ENCODE data around the gene ACLY. TPM values are rescaled to one million over a fixed set of nuclear protein-coding genes. Genes with fewer than 3 reads are reported as not detected.

The ACLY gene
- total and polyA plus RNA-seq, 2 of the 13 experiments (the other 11 are each of a cell fraction or from before 2014, with no cell fraction given), result 111 to 218 TPM

DNA sequence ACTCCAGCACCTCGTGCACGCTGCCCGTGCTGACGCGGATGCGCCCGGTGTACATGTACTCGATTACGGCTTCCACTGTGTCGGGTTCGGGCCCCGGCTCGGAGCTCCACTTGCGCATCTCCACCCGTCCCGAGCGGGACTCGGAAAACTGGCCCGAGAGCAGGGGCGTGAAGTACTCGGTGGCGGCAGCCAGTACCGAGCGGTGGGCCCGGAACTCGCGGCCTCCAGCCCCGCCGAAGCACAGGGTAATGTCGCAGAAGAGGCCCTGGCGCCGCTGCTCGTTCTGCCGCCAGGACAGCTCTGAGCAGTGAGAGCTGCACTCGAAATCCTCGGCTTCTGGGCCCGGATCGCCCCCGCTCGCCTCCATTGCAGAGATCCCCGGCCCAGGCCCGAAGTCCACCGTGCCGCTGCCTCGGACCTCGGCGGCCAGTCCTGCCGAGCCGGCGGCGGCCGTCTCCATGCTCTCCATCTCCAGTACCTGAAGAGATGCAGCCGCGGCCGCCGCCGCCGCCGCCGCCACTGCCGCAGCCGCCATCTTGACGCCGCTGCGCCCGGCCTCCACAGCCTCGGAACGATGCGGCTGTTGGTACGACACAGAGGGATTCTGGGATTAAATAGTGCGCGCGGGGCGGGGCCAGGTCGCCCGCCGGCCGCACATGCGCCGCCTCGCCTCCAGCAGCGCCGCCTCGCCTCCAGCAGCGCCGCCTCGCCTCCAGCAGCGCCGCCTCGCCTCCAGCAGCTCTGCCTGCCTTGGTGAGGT is 53.7 kb downstream of the ACLY start, which contains the start of gene KLHL11 (continued):
- peak; percentile 51 for TF ChIP-seq ZNF607 (CRISPR knock-in tag; IDR thresholded peaks at IDR 0.05; ENCODE audit: borderline replicate concordance)
- TF ChIP-seq ZNF614 (CRISPR knock-in tag; IDR thresholded peaks at IDR 0.05; ENCODE audit: borderline replicate concordance), result peak; percentile 48; the same call in 1 of the 2 replicates
- TF ChIP-seq, protein P1, sequence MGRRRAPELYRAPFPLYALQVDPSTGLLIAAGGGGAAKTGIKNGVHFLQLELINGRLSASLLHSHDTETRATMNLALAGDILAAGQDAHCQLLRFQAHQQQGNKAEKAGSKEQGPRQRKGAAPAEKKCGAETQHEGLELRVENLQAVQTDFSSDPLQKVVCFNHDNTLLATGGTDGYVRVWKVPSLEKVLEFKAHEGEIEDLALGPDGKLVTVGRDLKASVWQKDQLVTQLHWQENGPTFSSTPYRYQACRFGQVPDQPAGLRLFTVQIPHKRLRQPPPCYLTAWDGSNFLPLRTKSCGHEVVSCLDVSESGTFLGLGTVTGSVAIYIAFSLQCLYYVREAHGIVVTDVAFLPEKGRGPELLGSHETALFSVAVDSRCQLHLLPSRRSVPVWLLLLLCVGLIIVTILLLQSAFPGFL (CRISPR knock-in tag; IDR thresholded peaks at IDR 0.05), result 0 out of 2 replicates have a peak, but pooled peaks have one; percentile 57
- TF ChIP-seq ZNF205 (CRISPR knock-in tag; IDR thresholded peaks at IDR 0.05), result peak; percentile 56; the same call in 1 of the 2 replicates
- peak; percentile 66; the same call in 1 of the 2 replicates for TF ChIP-seq ZKSCAN5 (CRISPR knock-in tag; IDR thresholded peaks at IDR 0.05)
- peak; percentile 62 for TF ChIP-seq NR2C2 (CRISPR knock-in tag; IDR thresholded peaks at IDR 0.05; ENCODE audit: borderline replicate concordance)
- TF ChIP-seq ZNF232 (CRISPR knock-in tag; IDR thresholded peaks at IDR 0.05; ENCODE audit: borderline replicate concordance), result 0 out of 2 replicates have a peak, but pooled peaks have one; percentile 56
- TF ChIP-seq MTF2 (CRISPR knock-in tag; IDR thresholded peaks at IDR 0.05; ENCODE audit: borderline replicate concordance), result no peak; the same call in 1 of the 2 replicates
- TF ChIP-seq, protein P2, sequence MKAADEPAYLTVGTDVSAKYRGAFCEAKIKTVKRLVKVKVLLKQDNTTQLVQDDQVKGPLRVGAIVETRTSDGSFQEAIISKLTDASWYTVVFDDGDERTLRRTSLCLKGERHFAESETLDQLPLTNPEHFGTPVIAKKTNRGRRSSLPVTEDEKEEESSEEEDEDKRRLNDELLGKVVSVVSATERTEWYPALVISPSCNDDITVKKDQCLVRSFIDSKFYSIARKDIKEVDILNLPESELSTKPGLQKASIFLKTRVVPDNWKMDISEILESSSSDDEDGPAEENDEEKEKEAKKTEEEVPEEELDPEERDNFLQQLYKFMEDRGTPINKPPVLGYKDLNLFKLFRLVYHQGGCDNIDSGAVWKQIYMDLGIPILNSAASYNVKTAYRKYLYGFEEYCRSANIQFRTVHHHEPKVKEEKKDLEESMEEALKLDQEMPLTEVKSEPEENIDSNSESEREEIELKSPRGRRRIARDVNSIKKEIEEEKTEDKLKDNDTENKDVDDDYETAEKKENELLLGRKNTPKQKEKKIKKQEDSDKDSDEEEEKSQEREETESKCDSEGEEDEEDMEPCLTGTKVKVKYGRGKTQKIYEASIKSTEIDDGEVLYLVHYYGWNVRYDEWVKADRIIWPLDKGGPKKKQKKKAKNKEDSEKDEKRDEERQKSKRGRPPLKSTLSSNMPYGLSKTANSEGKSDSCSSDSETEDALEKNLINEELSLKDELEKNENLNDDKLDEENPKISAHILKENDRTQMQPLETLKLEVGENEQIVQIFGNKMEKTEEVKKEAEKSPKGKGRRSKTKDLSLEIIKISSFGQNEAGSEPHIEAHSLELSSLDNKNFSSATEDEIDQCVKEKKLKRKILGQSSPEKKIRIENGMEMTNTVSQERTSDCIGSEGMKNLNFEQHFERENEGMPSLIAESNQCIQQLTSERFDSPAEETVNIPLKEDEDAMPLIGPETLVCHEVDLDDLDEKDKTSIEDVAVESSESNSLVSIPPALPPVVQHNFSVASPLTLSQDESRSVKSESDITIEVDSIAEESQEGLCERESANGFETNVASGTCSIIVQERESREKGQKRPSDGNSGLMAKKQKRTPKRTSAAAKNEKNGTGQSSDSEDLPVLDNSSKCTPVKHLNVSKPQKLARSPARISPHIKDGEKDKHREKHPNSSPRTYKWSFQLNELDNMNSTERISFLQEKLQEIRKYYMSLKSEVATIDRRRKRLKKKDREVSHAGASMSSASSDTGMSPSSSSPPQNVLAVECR (CRISPR knock-in tag; IDR thresholded peaks at IDR 0.05; ENCODE audit: borderline replicate concordance), result peak; percentile 95
- peak; percentile 38 for TF ChIP-seq FOXO1 (CRISPR knock-in tag; IDR thresholded peaks at IDR 0.05)
- TF ChIP-seq, protein P3, sequence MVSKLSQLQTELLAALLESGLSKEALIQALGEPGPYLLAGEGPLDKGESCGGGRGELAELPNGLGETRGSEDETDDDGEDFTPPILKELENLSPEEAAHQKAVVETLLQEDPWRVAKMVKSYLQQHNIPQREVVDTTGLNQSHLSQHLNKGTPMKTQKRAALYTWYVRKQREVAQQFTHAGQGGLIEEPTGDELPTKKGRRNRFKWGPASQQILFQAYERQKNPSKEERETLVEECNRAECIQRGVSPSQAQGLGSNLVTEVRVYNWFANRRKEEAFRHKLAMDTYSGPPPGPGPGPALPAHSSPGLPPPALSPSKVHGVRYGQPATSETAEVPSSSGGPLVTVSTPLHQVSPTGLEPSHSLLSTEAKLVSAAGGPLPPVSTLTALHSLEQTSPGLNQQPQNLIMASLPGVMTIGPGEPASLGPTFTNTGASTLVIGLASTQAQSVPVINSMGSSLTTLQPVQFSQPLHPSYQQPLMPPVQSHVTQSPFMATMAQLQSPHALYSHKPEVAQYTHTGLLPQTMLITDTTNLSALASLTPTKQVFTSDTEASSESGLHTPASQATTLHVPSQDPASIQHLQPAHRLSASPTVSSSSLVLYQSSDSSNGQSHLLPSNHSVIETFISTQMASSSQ (IDR thresholded peaks at IDR 0.05; ENCODE audit: low read depth), result no peak
- TF ChIP-seq, protein P3 (CRISPR knock-in tag; IDR thresholded peaks at IDR 0.05; ENCODE audit: borderline replicate concordance), result peak; percentile 43; the same call in 1 of the 2 replicates
- TF ChIP-seq ZBTB7A (CRISPR knock-in tag; IDR thresholded peaks at IDR 0.05), result no peak
- peak; percentile 83 for TF ChIP-seq ARNTL (CRISPR knock-in tag; IDR thresholded peaks at IDR 0.05)
- peak; percentile 41; the same call in 1 of the 2 replicates for TF ChIP-seq ZNF75D (CRISPR knock-in tag; IDR thresholded peaks at IDR 0.05; ENCODE audit: borderline replicate concordance)
- TF ChIP-seq SP1 (IDR thresholded peaks at IDR 0.05), result no peak
- TF ChIP-seq SP1 (CRISPR knock-in tag; IDR thresholded peaks at IDR 0.05), result peak; percentile 58; the same call in 1 of the 2 replicates
- TF ChIP-seq KDM5B (CRISPR knock-in tag; IDR thresholded peaks at IDR 0.05; ENCODE audit: borderline replicate concordance), result peak; percentile 91
- no peak for TF ChIP-seq ZC3H4 (CRISPR knock-in tag; IDR thresholded peaks at IDR 0.05; ENCODE audit: borderline replicate concordance)
- TF ChIP-seq ZNF570 (CRISPR knock-in tag; IDR thresholded peaks at IDR 0.05; ENCODE audit: borderline replicate concordance), result no peak

Data from HepG2 (cell line).